ENCODE results near the gene SLK.

The SLK gene

DNA sequence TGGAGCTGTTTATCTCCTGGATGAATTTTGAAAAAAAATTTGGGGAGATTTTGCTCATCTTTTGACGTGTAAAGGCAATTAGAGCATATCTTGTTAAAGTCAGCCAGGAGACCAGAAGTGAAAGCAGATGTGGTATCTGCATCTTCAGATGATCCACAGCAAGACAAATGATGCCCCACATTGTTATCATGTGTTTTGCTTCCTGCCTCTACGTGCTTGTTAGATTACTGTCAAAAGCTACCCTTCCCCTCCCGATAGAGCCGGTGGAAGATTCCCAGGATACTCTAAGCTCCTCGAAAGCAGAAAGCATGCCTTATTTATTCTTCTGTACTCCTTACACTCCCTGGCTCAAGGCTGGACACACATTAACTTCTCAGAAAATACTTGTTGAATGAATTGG lies 105.8 kb downstream of the SLK start:
- no peak for TF ChIP-seq FOXP2 (optimal IDR thresholded peaks at IDR 0.05; ENCODE audit: borderline replicate concordance, extremely low read depth, extremely low read length, insufficient read depth)
- TF ChIP-seq SIN3A (IDR thresholded peaks at IDR 0.05; ENCODE audit: borderline replicate concordance, insufficient read depth, low read length) = no peak
- no peak for TF ChIP-seq TAF1 (IDR thresholded peaks at IDR 0.05; ENCODE audit: borderline replicate concordance, insufficient read depth, low read length)
- TF ChIP-seq POLR2AphosphoS5 (IDR thresholded peaks at IDR 0.05; ENCODE audit: low read depth, low read length) = no peak
- no peak for TF ChIP-seq REST (IDR thresholded peaks at IDR 0.05; ENCODE audit: insufficient read depth in 1 of 2, low read depth in 2 of 2, low read length in 2 of 2)

DNA sequence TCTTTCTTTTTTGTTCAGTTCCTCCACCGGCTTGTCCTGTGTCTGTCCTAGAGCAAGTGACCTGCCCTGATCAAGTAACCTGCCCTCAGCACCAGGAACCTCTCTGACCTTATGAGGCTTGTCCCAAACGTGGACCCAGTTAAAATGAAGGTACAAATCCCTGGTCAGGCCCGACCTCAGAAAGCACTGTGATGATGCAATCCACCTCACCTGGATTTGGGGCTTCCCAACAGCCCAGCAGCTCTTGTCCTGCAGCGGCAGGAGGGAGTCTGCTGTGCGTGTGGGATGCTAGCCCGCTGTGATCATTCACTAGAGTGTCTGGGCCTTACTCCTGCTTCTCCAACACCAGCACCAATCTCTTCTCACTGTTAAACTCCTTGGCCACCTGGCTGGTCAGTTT lies 107.6 kb downstream of the SLK start:
- TF ChIP-seq SIN3A (IDR thresholded peaks at IDR 0.05; ENCODE audit: borderline replicate concordance, insufficient read depth, low read length) = no peak
- TF ChIP-seq TAF1 (IDR thresholded peaks at IDR 0.05; ENCODE audit: borderline replicate concordance, insufficient read depth, low read length) = no peak
- no peak for TF ChIP-seq REST (IDR thresholded peaks at IDR 0.05; ENCODE audit: insufficient read depth in 1 of 2, low read depth in 2 of 2, low read length in 2 of 2)
- TF ChIP-seq FOXP2 (optimal IDR thresholded peaks at IDR 0.05; ENCODE audit: borderline replicate concordance, extremely low read depth, extremely low read length, insufficient read depth) = no peak

DNA sequence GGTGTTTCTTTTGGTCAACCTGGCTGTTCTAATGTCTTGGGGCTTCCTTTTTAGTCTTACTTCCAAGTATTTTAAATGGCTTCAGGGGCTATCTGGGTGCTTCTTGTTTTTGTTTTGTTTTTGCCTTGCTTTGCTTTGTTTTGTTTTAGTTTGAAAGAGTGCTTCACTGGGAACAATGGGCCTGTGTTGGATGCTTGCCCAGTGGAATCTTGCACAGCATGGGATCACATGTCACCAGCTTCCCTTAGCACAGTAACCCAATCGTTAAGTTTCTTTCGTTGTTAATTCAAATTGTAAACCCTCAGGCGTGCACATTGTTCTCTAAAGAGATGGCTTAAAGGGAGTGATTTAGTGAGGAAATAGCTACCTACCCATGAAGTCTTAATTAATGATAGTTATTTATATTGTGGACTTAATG lies 109.8 kb downstream of the SLK start:
- TF ChIP-seq FOXP2 (optimal IDR thresholded peaks at IDR 0.05; ENCODE audit: borderline replicate concordance, extremely low read depth, extremely low read length, insufficient read depth) = no peak
- TF ChIP-seq POLR2AphosphoS5 (IDR thresholded peaks at IDR 0.05; ENCODE audit: low read depth, low read length) = no peak
- TF ChIP-seq SIN3A (IDR thresholded peaks at IDR 0.05; ENCODE audit: borderline replicate concordance, insufficient read depth, low read length) = no peak
- TF ChIP-seq TAF1 (IDR thresholded peaks at IDR 0.05; ENCODE audit: borderline replicate concordance, insufficient read depth, low read length) = no peak
- TF ChIP-seq REST (IDR thresholded peaks at IDR 0.05; ENCODE audit: insufficient read depth in 1 of 2, low read depth in 2 of 2, low read length in 2 of 2) = no peak

GRCh38 chr10:104077247-104077646 lies 110.3 kb downstream of the SLK start:
- TF ChIP-seq TAF1 (IDR thresholded peaks at IDR 0.05; ENCODE audit: borderline replicate concordance, insufficient read depth, low read length) (no peak), POLR2AphosphoS5 (IDR thresholded peaks at IDR 0.05; ENCODE audit: low read depth, low read length) (no peak)

DNA sequence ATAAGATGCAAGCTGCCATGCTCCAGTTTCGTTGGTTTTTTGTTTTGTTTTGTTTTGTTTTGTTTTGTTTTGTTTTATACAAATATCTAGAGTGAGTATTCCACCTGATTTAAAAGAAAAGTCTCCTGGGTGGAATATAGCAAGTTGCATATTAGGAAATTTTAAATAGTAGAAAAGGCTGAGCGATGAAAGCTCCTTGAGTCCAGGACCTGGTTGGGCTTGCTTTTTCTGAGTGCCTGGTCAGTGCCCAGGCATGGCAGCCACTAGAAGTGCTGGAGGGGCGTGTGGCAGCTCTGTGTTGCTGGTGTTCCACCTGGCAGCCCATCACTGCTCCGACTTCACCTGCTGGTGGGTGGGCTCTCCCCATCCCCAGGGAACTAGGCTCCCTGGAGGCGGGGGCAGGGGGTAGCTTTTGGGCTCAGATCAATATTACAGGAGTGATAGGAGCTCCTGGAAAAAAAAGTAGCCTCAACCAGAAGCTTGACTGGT lies 110.8 kb downstream of the SLK start:
- TF ChIP-seq FOXP2 (optimal IDR thresholded peaks at IDR 0.05; ENCODE audit: borderline replicate concordance, extremely low read depth, extremely low read length, insufficient read depth) (no peak), TAF1 (IDR thresholded peaks at IDR 0.05; ENCODE audit: borderline replicate concordance, insufficient read depth, low read length) (no peak), REST (IDR thresholded peaks at IDR 0.05; ENCODE audit: insufficient read depth in 1 of 2, low read depth in 2 of 2, low read length in 2 of 2) (no peak), SIN3A (IDR thresholded peaks at IDR 0.05; ENCODE audit: borderline replicate concordance, insufficient read depth, low read length) (no peak), POLR2AphosphoS5 (IDR thresholded peaks at IDR 0.05; ENCODE audit: low read depth, low read length) (no peak)

All from PFSK-1 (cell line).